Stimulated activated naive B cell treated with anti-CD40 and anti-IgM and Interleukin-4, amounts not matched to agents 10 μg/mL and 1 μg/mL and 100 μg/mL, for 72 hours (primary cell): ENCODE results near the gene RPL3.
A peak's percentile ranks its signal among the peaks of the same experiment; 100 is the strongest.

Experiments used
- ATAC-seq, 2 donors: fragments of 150-1000 bp; cut with Tn5 transposase; replicated peaks; 2 replicates each; pipeline ENCODE4 v1.10.0; 2021; ENCODE audit warnings: moderate library complexity in 1 of 2
- DNase-seq: peaks from one replicate; pipeline ENCODE4 v3.0.0; 2021
- H3K27ac Mint-ChIP-seq: one replicate; pipeline ENCODE4 v1.8.0; 2022; ENCODE audit warnings: mild to moderate bottlenecking, mixed read lengths
- H3K27me3 Mint-ChIP-seq, 2 donors: one replicate each; pipeline ENCODE4 v1.8.0; 2022; ENCODE audit warnings: mixed read lengths in 2 of 2
- H3K36me3 Mint-ChIP-seq, 2 donors: one replicate each; pipeline ENCODE4 v1.8.0; 2022; ENCODE audit warnings: mixed read lengths in 2 of 2, mild to moderate bottlenecking in 1 of 2
- H3K4me1 Mint-ChIP-seq, 2 donors: one replicate each; pipeline ENCODE4 v1.8.0; 2022; ENCODE audit warnings: mixed read lengths in 2 of 2, mild to moderate bottlenecking in 1 of 2
- H3K4me3 Mint-ChIP-seq, 2 donors: one replicate each; pipeline ENCODE4 v1.8.0; 2022; ENCODE audit warnings: mild to moderate bottlenecking in 2 of 2, mixed read lengths in 2 of 2, moderate library complexity in 1 of 2
- H3K9me3 Mint-ChIP-seq, 2 donors: one replicate each; pipeline ENCODE4 v1.8.0; 2022; ENCODE audit warnings: mixed read lengths in 2 of 2, mild to moderate bottlenecking in 1 of 2

RPL3 gene

DNA sequence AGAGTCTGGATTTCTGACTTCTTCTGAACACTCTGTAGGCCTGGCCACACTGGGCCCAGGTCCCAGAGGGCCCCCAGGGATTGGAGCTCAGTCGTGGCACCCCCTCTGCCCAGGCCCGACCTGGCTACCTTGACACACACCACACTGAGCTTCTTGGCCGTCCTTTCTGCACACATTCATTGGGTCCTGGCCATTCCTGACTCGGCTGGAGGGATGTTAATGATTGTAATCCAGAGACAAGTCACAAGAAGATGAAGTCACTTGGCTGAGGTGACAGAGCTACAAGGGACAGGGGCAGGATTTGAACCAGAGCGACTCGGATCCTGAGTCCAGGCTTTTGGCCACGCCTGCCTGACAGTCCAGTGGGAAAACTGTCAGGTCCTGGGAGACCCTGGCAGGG, 50.8 kb downstream of the RPL3 start:
- Mint-ChIP-seq H3K27ac (peak overlapping the region; percentile 83), H3K4me1 (peaks cover 31 to 49% of the 10 kb centered on the region in 2 donors), H3K36me3 (peaks cover 3 to 16% of the 10 kb centered on the region in 2 donors), H3K9me3 (peaks cover 7% of the 10 kb centered on the region in 2 donors), H3K4me3 (no peak overlapping the region), H3K27me3 (peaks cover 26 to 45% of the 10 kb centered on the region in 2 donors)
- ATAC-seq = no peak
- no peak for DNase-seq

GRCh38 chr22:39267974-39268373, 51.4 kb downstream of the RPL3 start:
- ATAC-seq (no peak), DNase-seq (no peak)
- peak overlapping the region; percentile 83 for H3K27ac Mint-ChIP-seq
- peaks cover 3 to 16% of the 10 kb centered on the region in 2 donors for H3K36me3 Mint-ChIP-seq
- peaks cover 31 to 49% of the 10 kb centered on the region in 2 donors for H3K4me1 Mint-ChIP-seq
- no peak overlapping the region for H3K4me3 Mint-ChIP-seq
- H3K9me3 Mint-ChIP-seq = peaks cover 7% of the 10 kb centered on the region in 2 donors
- peaks cover 26 to 41% of the 10 kb centered on the region in 2 donors for H3K27me3 Mint-ChIP-seq

DNA sequence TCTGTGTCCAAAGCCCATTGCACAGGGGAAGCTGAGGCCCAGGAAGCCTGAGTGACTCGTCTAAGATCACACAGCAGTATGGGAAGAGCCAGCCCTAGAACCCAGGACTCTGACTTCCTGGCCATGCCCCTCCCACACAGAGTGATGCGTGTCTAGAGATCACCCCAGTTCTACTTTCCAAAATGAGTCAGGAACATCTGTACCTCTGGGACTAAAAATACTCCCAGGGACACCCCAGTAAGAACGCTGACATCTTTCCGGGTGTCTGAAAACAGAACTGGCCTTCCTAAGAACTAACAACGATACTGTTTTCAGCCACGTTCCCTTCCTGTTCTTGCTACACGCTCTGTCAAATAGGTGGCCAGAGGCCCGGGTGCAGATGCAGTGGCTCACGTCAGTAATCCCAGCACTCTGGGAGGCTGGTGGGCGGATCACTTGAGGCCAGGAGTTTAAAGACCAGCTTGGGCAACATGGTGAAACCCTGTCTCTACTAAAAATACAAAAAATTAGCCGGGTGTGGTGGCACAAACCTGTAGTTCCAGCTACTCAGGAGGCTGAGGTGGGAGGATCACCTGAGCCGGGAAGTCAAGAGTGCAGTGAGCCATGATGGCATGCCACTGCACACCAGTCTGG, 52.9 kb downstream of the RPL3 start:
- H3K4me3 Mint-ChIP-seq = peak overlapping the region; percentile 20 to 29

GRCh38 chr22:39265143-39265886, 54.1 kb downstream of the RPL3 start:
- peaks cover 21 to 48% of the 10 kb centered on the region in 2 donors for H3K27me3 Mint-ChIP-seq
- ATAC-seq = no peak
- peaks cover 10 to 29% of the 10 kb centered on the region in 2 donors for H3K36me3 Mint-ChIP-seq
- H3K27ac Mint-ChIP-seq = peak overlapping the region; percentile 93
- peaks cover 38 to 56% of the 10 kb centered on the region in 2 donors for H3K4me1 Mint-ChIP-seq
- no peak overlapping the region for H3K4me3 Mint-ChIP-seq
- no peak for DNase-seq
- peaks cover 10 to 21% of the 10 kb centered on the region in 2 donors for H3K9me3 Mint-ChIP-seq

More for the DNA sequence above, 52.9 kb downstream of the RPL3 start:
- Mint-ChIP-seq H3K27me3 (peaks cover 26 to 41% of the 10 kb centered on the region in 2 donors), H3K36me3 (peaks cover 3 to 25% of the 10 kb centered on the region in 2 donors), H3K9me3 (peaks cover 10 to 16% of the 10 kb centered on the region in 2 donors), H3K27ac (peak overlapping the region; percentile 95), H3K4me1 (peaks cover 36 to 56% of the 10 kb centered on the region in 2 donors)
- ATAC-seq (peak; percentile 89 to 92), DNase-seq (peak; percentile 86)

GRCh38 chr22:39264349-39265038, 54.9 kb downstream of the RPL3 start:
- peaks cover 10 to 21% of the 10 kb centered on the region in 2 donors for H3K9me3 Mint-ChIP-seq
- H3K27ac Mint-ChIP-seq = peak overlapping the region; percentile 93
- H3K4me1 Mint-ChIP-seq = peaks cover 37 to 54% of the 10 kb centered on the region in 2 donors
- peak overlapping the region in 1 of 2 donors; percentile 31 for H3K4me3 Mint-ChIP-seq
- DNase-seq (peak; percentile 54), ATAC-seq (peak; percentile 25 to 31)
- H3K27me3 Mint-ChIP-seq = peaks cover 21 to 39% of the 10 kb centered on the region in 2 donors
- peaks cover 10 to 29% of the 10 kb centered on the region in 2 donors for H3K36me3 Mint-ChIP-seq

DNA sequence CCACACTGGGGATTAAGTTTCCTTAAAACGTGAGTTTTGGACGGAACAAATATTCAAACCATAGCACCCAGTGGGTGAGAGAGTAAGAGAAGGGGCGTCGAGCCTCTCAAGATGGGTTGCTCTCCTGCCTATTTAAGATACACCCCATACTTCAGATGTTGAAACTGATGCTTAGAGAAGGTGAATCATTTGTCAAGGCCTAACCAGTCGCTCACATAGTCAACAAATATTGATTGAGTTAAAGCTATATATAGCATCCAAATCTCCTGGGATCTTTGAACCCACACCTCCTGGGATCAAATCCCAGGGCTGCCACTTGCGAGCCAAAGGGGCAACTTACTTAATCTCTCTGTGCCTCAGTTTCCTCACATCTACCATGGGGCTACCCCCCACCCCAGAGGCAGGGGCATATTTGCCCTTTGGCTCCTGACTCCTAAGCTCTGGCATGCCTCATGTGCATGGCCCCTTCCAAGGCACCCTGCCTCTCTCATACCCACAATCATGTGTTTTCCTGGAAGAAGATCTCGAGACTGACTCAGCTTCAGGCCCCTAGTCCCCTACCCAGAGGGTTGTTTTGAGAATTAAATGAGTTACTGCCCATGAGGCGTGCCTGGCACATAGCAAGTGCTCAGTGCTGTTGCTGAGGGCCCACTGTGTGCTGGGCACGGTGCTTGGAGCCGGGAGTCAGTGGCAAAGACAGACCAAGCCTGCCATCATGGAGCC, 55.6 kb downstream of the RPL3 start:
- peaks cover 32 to 46% of the 10 kb centered on the region in 2 donors for H3K4me1 Mint-ChIP-seq
- ATAC-seq (no peak), DNase-seq (no peak)
- peaks cover 16 to 32% of the 10 kb centered on the region in 2 donors for H3K27me3 Mint-ChIP-seq
- peaks cover 10 to 29% of the 10 kb centered on the region in 2 donors for H3K36me3 Mint-ChIP-seq
- H3K27ac Mint-ChIP-seq = peak overlapping the region; percentile 93
- H3K9me3 Mint-ChIP-seq = peaks cover 10 to 21% of the 10 kb centered on the region in 2 donors
- peak overlapping the region in 1 of 2 donors; percentile 31 for H3K4me3 Mint-ChIP-seq
